Dermis blood vessel endothelial cell (primary cell): ENCODE results near the gene SLC2A14. TPM values are rescaled to one million over a fixed set of nuclear protein-coding genes. Genes with fewer than 3 reads are reported as not detected.
"Not testable (repeated sequence)": the region's sequence is repeated elsewhere in the genome, so short reads cannot be mapped to it uniquely, and the experiment has no call there.

Experiments used
- DNase-seq: peaks from one replicate; pipeline ENCODE4 v3.0.0; 2010
- total RNA-seq: library from RNA; depleted of rRNA; stranded (reverse); fragments of >200 nt; gene quantifications from 2 replicates; pipeline ENCODE4 v1.2.3, GENCODE V29; 2014

The SLC2A14 gene
- total RNA-seq, 1 donor from 2014 or later: not detected

GRCh38 chr12:7869137-7869536 is 3.6 kb downstream of the SLC2A14 start:
- no peak for DNase-seq

GRCh38 chr12:7868391-7868790 is 4.3 kb downstream of the SLC2A14 start:
- DNase-seq: no peak

GRCh38 chr12:7864601-7865150 is 8.0 kb downstream of the SLC2A14 start:
- no peak for DNase-seq

- not testable (repeated sequence) for DNase-seq
These were observed 9.8 kb downstream of the SLC2A14 start for GRCh38 chr12:7862814-7863348.

GRCh38 chr12:7862301-7862700 is 10.4 kb downstream of the SLC2A14 start:
- DNase-seq: not testable (repeated sequence)

- DNase-seq: no peak
These were observed 13.2 kb downstream of the SLC2A14 start for GRCh38 chr12:7859552-7859951.

- no peak for DNase-seq
These were observed 14.7 kb downstream of the SLC2A14 start for GRCh38 chr12:7857971-7858370.

- no peak for DNase-seq
These were observed 16.2 kb downstream of the SLC2A14 start for GRCh38 chr12:7856516-7856915.

- no peak for DNase-seq
These were observed 19.2 kb downstream of the SLC2A14 start for GRCh38 chr12:7853557-7853956.

GRCh38 chr12:7851622-7852081 is 21.1 kb downstream of the SLC2A14 start:
- DNase-seq: not testable (repeated sequence)

GRCh38 chr12:7850099-7850498 is 22.6 kb downstream of the SLC2A14 start:
- not testable (repeated sequence) for DNase-seq

GRCh38 chr12:7848098-7848422 is 24.7 kb downstream of the SLC2A14 start:
- not testable (repeated sequence) for DNase-seq

GRCh38 chr12:7847226-7848097 is 25.3 kb downstream of the SLC2A14 start:
- DNase-seq: peak; percentile 23

GRCh38 chr12:7844116-7844515 is 28.6 kb downstream of the SLC2A14 start:
- DNase-seq: peak; percentile 12

- DNase-seq: peak; percentile 12
These were observed 29.1 kb downstream of the SLC2A14 start for GRCh38 chr12:7843583-7843982.

GRCh38 chr12:7843149-7843548 is 29.6 kb downstream of the SLC2A14 start:
- DNase-seq: peak; percentile 65

GRCh38 chr12:7842444-7842843 is 30.3 kb downstream of the SLC2A14 start:
- peak; percentile 26 for DNase-seq

- DNase-seq: not testable (repeated sequence)
These were observed 32.9 kb downstream of the SLC2A14 start for GRCh38 chr12:7839848-7840247.

GRCh38 chr12:7839226-7839625 is 33.5 kb downstream of the SLC2A14 start:
- not testable (repeated sequence) for DNase-seq

GRCh38 chr12:7837366-7837765 is 35.3 kb downstream of the SLC2A14 start:
- no peak for DNase-seq

- no peak for DNase-seq
These were observed 36.9 kb downstream of the SLC2A14 start for GRCh38 chr12:7835766-7836165.

GRCh38 chr12:7835116-7835515 is 37.6 kb downstream of the SLC2A14 start:
- DNase-seq: no peak

GRCh38 chr12:7834701-7835100 is 38.0 kb downstream of the SLC2A14 start:
- no peak for DNase-seq

GRCh38 chr12:7833831-7834230 is 38.9 kb downstream of the SLC2A14 start:
- no peak for DNase-seq
